22Rv1 (cell line): ENCODE results near the gene PRSS57.

ENCODE experiments used
- H3K27ac ChIP-seq: fragments of 450-650 bp; 2 replicates; pipeline ENCODE4 v1.5.1; 2017
- CTCF ChIP-seq: fragments of 450-650 bp; IDR thresholded peaks from 2 replicates; pipeline ENCODE4 v1.5.1; 2017; ENCODE audit warnings: mild to moderate bottlenecking
- ZFX ChIP-seq: fragments of 450-650 bp; IDR thresholded peaks from 2 replicates; pipeline ENCODE4 v1.6.1; 2017; ENCODE audit warnings: antibody characterized with exemption, borderline replicate concordance

The PRSS57 gene

GRCh38 chr19:720345-721160 is 25.3 kb upstream of the PRSS57 start:
- TF ChIP-seq CTCF (no peak), ZFX (no peak)
- no peak overlapping the region for H3K27ac ChIP-seq

GRCh38 chr19:719636-720344 is 24.5 kb upstream of the PRSS57 start:
- no peak overlapping the region for H3K27ac ChIP-seq
- no peak for TF ChIP-seq ZFX
- no peak for TF ChIP-seq CTCF

GRCh38 chr19:718991-719512 is 23.8 kb upstream of the PRSS57 start:
- TF ChIP-seq ZFX (no peak), CTCF (no peak)
- H3K27ac ChIP-seq, result no peak overlapping the region

- TF ChIP-seq CTCF, result no peak
- no peak for TF ChIP-seq ZFX
- no peak overlapping the region for H3K27ac ChIP-seq
Observed at GRCh38 chr19:718251-718951, 23.1 kb upstream of the PRSS57 start.

GRCh38 chr19:715347-715746 is 20.1 kb upstream of the PRSS57 start:
- TF ChIP-seq ZFX (no peak), CTCF (no peak)
- no peak overlapping the region for H3K27ac ChIP-seq

- TF ChIP-seq ZFX (no peak), CTCF (no peak)
- no peak overlapping the region for H3K27ac ChIP-seq
Observed at GRCh38 chr19:711254-711653, 16.0 kb upstream of the PRSS57 start.

GRCh38 chr19:710767-711166 is 15.5 kb upstream of the PRSS57 start:
- TF ChIP-seq ZFX, result no peak
- no peak for TF ChIP-seq CTCF
- no peak overlapping the region for H3K27ac ChIP-seq
